Duodenal mucosa (tissue), 2 donors: ENCODE measurements around the gene TLE5.

ENCODE experiments used
- H3K27ac ChIP-seq: one replicate; pipeline ENCODE4 v1.7.0; 2013; ENCODE audit warnings: low read depth, low read length
- H3K27me3 ChIP-seq, 2 donors: one replicate each; pipeline ENCODE4 v1.7.0; 2013; ENCODE audit warnings: low read length in 2 of 2, control low read depth in 1 of 2; ENCODE audit not compliant: insufficient read depth in 2 of 2, control insufficient read depth in 1 of 2
- H3K36me3 ChIP-seq, 2 donors: one replicate each; pipeline ENCODE4 v1.7.0; 2013; ENCODE audit warnings: low read length in 2 of 2, control low read depth in 1 of 2; ENCODE audit not compliant: insufficient read depth in 2 of 2, control insufficient read depth in 1 of 2
- H3K4me1 ChIP-seq, 2 donors: one replicate each; pipeline ENCODE4 v1.7.0; 2013; ENCODE audit warnings: low read length in 2 of 2, control low read depth in 1 of 2; ENCODE audit not compliant: insufficient read depth in 2 of 2, control insufficient read depth in 1 of 2
- H3K4me3 ChIP-seq, 2 donors: one replicate each; pipeline ENCODE4 v1.7.0; 2013; ENCODE audit warnings: low read length in 2 of 2, low read depth in 1 of 2
- H3K9ac ChIP-seq, 2 donors: one replicate each; pipeline ENCODE4 v1.7.0; 2013; ENCODE audit warnings: low read length in 2 of 2, low read depth in 1 of 2
- H3K9me3 ChIP-seq, 2 donors: one replicate each; pipeline ENCODE4 v1.7.0; 2013; ENCODE audit warnings: low read length in 2 of 2, control low read depth in 1 of 2; ENCODE audit not compliant: control insufficient read depth in 1 of 2

Gene TLE5

GRCh38 chr19:3102239-3103140 is 40.2 kb upstream of the TLE5 start:
- H3K9me3 ChIP-seq: no peaks in the 10 kb centered on the region
- H3K36me3 ChIP-seq: peaks cover 0 to 11% of the 10 kb centered on the region in 2 donors
- peak overlapping the region in 1 of 2 donors; percentile 2 for H3K9ac ChIP-seq
- H3K27ac ChIP-seq: no peak overlapping the region
- H3K4me3 ChIP-seq: no peak overlapping the region
- H3K27me3 ChIP-seq: peaks cover 0 to 5% of the 10 kb centered on the region in 2 donors
- peaks cover 70 to 90% of the 10 kb centered on the region in 2 donors for H3K4me1 ChIP-seq

- Histone ChIP-seq H3K4me1 (peaks cover 73 to 90% of the 10 kb centered on the region in 2 donors), H3K4me3 (peak overlapping the region; percentile 16 to 92), H3K27ac (no peak overlapping the region), H3K9me3 (no peaks in the 10 kb centered on the region), H3K36me3 (peaks cover 0 to 11% of the 10 kb centered on the region in 2 donors), H3K27me3 (peaks cover 0 to 5% of the 10 kb centered on the region in 2 donors), H3K9ac (peak overlapping the region in 1 of 2 donors; percentile 33)
These were observed 38.7 kb upstream of the TLE5 start for GRCh38 chr19:3100747-3101730.

GRCh38 chr19:3100331-3100730 is 38.0 kb upstream of the TLE5 start:
- Histone ChIP-seq H3K4me3 (peak overlapping the region; percentile 85 to 92), H3K27me3 (peaks cover 0 to 5% of the 10 kb centered on the region in 2 donors), H3K36me3 (peaks cover 2 to 6% of the 10 kb centered on the region in 2 donors), H3K9me3 (no peaks in the 10 kb centered on the region), H3K9ac (peak overlapping the region; percentile 16 to 33), H3K27ac (no peak overlapping the region), H3K4me1 (peaks cover 66 to 90% of the 10 kb centered on the region in 2 donors)

- peaks cover 0 to 5% of the 10 kb centered on the region in 2 donors for H3K27me3 ChIP-seq
- H3K4me1 ChIP-seq: peaks cover 63 to 87% of the 10 kb centered on the region in 2 donors
- H3K9ac ChIP-seq: peak overlapping the region; percentile 85 to 98
- H3K27ac ChIP-seq: peak overlapping the region; percentile 82
- peak overlapping the region; percentile 85 to 92 for H3K4me3 ChIP-seq
- peaks cover 6% of the 10 kb centered on the region in 2 donors for H3K36me3 ChIP-seq
- H3K9me3 ChIP-seq: no peaks in the 10 kb centered on the region
These were observed 37.3 kb upstream of the TLE5 start for GRCh38 chr19:3099347-3100145.

DNA sequence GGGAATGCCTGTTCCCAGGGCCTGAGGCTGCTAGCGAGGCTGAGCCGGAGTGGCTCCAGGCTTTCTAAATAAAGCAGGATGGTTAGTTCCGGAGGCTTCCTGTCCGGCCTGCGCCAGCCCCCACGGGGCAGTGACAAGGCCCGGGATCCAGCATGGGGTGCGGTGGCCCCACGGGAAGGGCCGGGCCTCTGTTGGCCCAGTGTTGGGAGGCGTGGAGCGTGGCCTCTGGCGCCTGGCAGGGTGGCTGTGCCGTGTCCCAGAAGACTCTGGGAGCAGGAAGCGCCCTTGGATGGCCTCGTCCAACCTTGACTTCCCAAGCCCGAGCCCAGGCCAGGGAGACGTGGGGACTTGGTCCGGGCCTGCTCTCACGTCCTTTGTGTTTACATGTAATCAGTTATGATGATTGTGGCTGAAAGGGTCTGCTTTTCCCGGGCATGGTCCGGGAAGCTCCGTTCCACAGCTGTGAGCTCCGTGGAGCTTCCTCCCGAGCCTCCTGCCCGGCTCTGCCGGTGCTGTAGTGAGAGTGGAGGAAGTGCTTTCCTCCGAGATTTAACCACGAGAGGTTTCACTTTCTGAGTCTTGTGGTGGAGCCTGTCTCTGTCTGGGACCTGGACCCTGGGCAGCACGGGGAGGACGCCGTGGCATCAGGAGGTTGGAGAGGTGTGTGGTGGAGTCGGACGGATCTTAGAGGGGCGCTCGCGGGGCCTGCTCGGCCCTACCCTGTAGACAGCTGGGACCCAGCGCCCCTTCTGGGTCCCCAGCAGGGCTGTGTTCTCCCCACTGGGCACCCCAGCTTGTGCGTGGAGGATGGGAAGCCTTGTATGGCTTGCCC is 36.4 kb upstream of the TLE5 start:
- Histone ChIP-seq H3K9me3 (no peaks in the 10 kb centered on the region), H3K4me3 (peak overlapping the region; percentile 85 to 92), H3K9ac (peak overlapping the region; percentile 85 to 98), H3K4me1 (peaks cover 58 to 79% of the 10 kb centered on the region in 2 donors), H3K27me3 (peaks cover 0 to 5% of the 10 kb centered on the region in 2 donors), H3K27ac (peak overlapping the region; percentile 82), H3K36me3 (peaks cover 6% of the 10 kb centered on the region in 2 donors)

DNA sequence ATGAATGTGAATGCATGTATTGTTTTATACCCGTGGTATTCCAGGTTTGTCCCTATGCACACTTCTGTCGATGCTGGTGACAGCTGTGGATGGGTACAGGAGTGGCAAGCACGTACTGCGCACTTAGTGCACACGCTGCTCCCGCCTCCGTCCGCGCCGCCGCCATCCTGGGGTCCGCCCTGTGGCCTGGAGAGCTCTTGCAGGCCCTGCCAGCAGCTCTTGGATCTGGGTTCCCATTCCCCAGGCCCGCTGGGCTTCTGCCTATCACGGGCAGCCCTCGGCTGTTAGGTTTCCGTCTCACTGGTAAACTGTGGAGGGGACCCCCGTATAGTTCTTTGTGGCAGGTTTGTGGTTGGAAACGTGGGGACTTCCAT is 35.8 kb upstream of the TLE5 start:
- peaks cover 6% of the 10 kb centered on the region in 2 donors for H3K36me3 ChIP-seq
- no peaks in the 10 kb centered on the region for H3K9me3 ChIP-seq
- peaks cover 58 to 76% of the 10 kb centered on the region in 2 donors for H3K4me1 ChIP-seq
- peak overlapping the region; percentile 82 for H3K27ac ChIP-seq
- H3K4me3 ChIP-seq: peak overlapping the region; percentile 85 to 92
- peaks cover 0 to 5% of the 10 kb centered on the region in 2 donors for H3K27me3 ChIP-seq
- peak overlapping the region; percentile 85 to 98 for H3K9ac ChIP-seq

DNA sequence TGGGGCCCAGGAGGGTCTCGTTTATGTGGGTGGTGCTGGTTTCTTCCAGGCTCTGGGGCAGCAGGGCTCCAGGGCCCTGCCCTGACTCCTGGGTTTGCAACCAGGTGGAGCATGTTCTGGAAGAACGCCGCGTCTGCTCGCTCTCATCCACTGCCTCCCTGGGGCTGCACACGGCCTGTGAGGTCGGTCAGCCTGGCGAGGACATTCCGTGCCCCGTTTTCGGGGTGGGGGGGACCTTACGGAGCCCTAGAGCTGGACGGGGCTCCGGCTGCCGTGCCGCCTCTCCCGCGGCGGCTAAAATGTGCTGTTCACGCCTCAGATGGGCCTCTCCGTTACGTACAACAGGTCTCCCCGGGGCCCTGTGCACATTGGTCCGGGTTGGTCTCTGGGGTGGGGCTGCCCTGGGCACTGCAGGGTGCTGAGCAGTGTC is 35.2 kb upstream of the TLE5 start:
- peaks cover 6% of the 10 kb centered on the region in 2 donors for H3K36me3 ChIP-seq
- no peaks in the 10 kb centered on the region for H3K9me3 ChIP-seq
- peak overlapping the region; percentile 73 for H3K27ac ChIP-seq
- H3K4me3 ChIP-seq: peak overlapping the region; percentile 85 to 92
- peaks cover 53 to 70% of the 10 kb centered on the region in 2 donors for H3K4me1 ChIP-seq
- peaks cover 0 to 5% of the 10 kb centered on the region in 2 donors for H3K27me3 ChIP-seq
- H3K9ac ChIP-seq: peak overlapping the region; percentile 85 to 98

DNA sequence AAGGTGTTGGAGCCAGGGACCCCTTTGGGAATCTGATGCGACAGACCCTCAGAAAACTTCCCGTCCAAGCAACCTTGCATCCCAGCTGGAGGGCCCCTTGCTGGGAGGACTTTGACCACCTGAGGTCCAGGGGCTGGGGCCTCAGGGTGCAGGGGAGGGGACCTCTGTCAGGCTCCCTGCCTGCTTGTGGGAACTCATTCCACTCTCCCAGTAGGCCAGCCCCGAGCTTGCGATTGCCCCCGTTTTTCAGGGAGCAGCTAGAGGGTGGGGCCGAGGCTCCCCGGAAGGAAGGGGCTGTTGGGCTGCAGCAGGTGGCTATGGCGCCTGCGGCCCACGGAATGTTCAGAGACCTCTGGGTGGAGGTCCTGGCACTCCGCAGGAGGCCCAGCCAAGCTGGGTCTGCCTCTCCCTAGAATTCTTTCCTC is 34.6 kb upstream of the TLE5 start:
- H3K27me3 ChIP-seq: peaks cover 0 to 5% of the 10 kb centered on the region in 2 donors
- H3K27ac ChIP-seq: peak overlapping the region; percentile 73
- peak overlapping the region; percentile 85 to 98 for H3K9ac ChIP-seq
- H3K4me1 ChIP-seq: peaks cover 48 to 65% of the 10 kb centered on the region in 2 donors
- H3K9me3 ChIP-seq: no peaks in the 10 kb centered on the region
- peaks cover 6% of the 10 kb centered on the region in 2 donors for H3K36me3 ChIP-seq
- peak overlapping the region; percentile 85 to 92 for H3K4me3 ChIP-seq
